ENCODE measurements around the gene SLC2A13. TPM values are rescaled to one million over a fixed set of nuclear protein-coding genes. Genes with fewer than 3 reads are reported as not detected.

SLC2A13 gene
- total RNA-seq, 4 donors from 2014 or later, result 9.1 to 63.4 (median 33.1) TPM

- H3K27ac ChIP-seq, result no peak overlapping the region
- no peak overlapping the region for H3K4me3 ChIP-seq
- H3K4me1 ChIP-seq, result peaks cover 0 to 9% (median 0%) of the 10 kb centered on the region in 4 donors
- no peaks in the 10 kb centered on the region for H3K9me3 ChIP-seq
- no peaks in the 10 kb centered on the region for H3K27me3 ChIP-seq
- DNase-seq, result no peak
- H3K36me3 ChIP-seq, result no peaks in the 10 kb centered on the region
- TF ChIP-seq CTCF (IDR thresholded peaks at IDR 0.05), result no peak
- TF ChIP-seq POLR2A (IDR thresholded peaks at IDR 0.05), result no peak
Measured at GRCh38 chr12:39780411-39780912, 325.4 kb downstream of the SLC2A13 start.

- no peak for DNase-seq
- no peaks in the 10 kb centered on the region for H3K9me3 ChIP-seq
- peaks cover 0 to 9% (median 0%) of the 10 kb centered on the region in 4 donors for H3K4me1 ChIP-seq
- no peaks in the 10 kb centered on the region for H3K36me3 ChIP-seq
- TF ChIP-seq POLR2A (IDR thresholded peaks at IDR 0.05), result no peak
- no peak for TF ChIP-seq CTCF (IDR thresholded peaks at IDR 0.05)
- no peaks in the 10 kb centered on the region for H3K27me3 ChIP-seq
- H3K27ac ChIP-seq, result no peak overlapping the region
- H3K4me3 ChIP-seq, result no peak overlapping the region
Measured at GRCh38 chr12:39779768-39780340, 326.0 kb downstream of the SLC2A13 start.

GRCh38 chr12:39777465-39777864 is 328.4 kb downstream of the SLC2A13 start:
- Histone ChIP-seq H3K36me3 (no peaks in the 10 kb centered on the region), H3K9me3 (no peaks in the 10 kb centered on the region), H3K4me1 (peaks cover 0 to 9% (median 0%) of the 10 kb centered on the region in 4 donors), H3K27me3 (no peaks in the 10 kb centered on the region), H3K27ac (no peak overlapping the region), H3K4me3 (no peak overlapping the region)
- TF ChIP-seq POLR2A (IDR thresholded peaks at IDR 0.05) (no peak), CTCF (IDR thresholded peaks at IDR 0.05) (no peak)
- no peak for DNase-seq

GRCh38 chr12:39773266-39773665 is 332.6 kb downstream of the SLC2A13 start:
- no peaks in the 10 kb centered on the region for H3K9me3 ChIP-seq
- no peak for DNase-seq
- no peaks in the 10 kb centered on the region for H3K4me1 ChIP-seq
- H3K27me3 ChIP-seq, result no peaks in the 10 kb centered on the region
- H3K4me3 ChIP-seq, result no peak overlapping the region
- H3K36me3 ChIP-seq, result no peaks in the 10 kb centered on the region
- no peak overlapping the region for H3K27ac ChIP-seq
- no peak for TF ChIP-seq POLR2A (IDR thresholded peaks at IDR 0.05)
- no peak for TF ChIP-seq CTCF (IDR thresholded peaks at IDR 0.05)

- DNase-seq, result no peak
- Histone ChIP-seq H3K9me3 (no peaks in the 10 kb centered on the region), H3K27ac (no peak overlapping the region), H3K36me3 (no peaks in the 10 kb centered on the region), H3K27me3 (no peaks in the 10 kb centered on the region), H3K4me1 (no peaks in the 10 kb centered on the region), H3K4me3 (no peak overlapping the region)
- TF ChIP-seq CTCF (IDR thresholded peaks at IDR 0.05) (no peak), POLR2A (IDR thresholded peaks at IDR 0.05) (no peak)
Measured at GRCh38 chr12:39772821-39773259, 333.0 kb downstream of the SLC2A13 start.
